GM21367 (cell line): ENCODE measurements around the gene SMAD1.
"Not testable (repeated sequence)": the region's sequence is repeated elsewhere in the genome, so short reads cannot be mapped to it uniquely, and the experiment has no call there.

Source experiments
- ATAC-seq: cut with Tn5 transposase; IDR thresholded peaks from one replicate; pipeline ENCODE4 v1.9.1; 2021; ENCODE audit not compliant: unreplicated experiment

SMAD1 gene

GRCh38 chr4:145554691-145555090, 73.0 kb downstream of the SMAD1 start:
- no peak for ATAC-seq

GRCh38 chr4:145557720-145558119, 76.1 kb downstream of the SMAD1 start:
- peak; percentile 82 for ATAC-seq

- no peak for ATAC-seq
Observed at GRCh38 chr4:145563293-145563985, 81.8 kb downstream of the SMAD1 start.

DNA sequence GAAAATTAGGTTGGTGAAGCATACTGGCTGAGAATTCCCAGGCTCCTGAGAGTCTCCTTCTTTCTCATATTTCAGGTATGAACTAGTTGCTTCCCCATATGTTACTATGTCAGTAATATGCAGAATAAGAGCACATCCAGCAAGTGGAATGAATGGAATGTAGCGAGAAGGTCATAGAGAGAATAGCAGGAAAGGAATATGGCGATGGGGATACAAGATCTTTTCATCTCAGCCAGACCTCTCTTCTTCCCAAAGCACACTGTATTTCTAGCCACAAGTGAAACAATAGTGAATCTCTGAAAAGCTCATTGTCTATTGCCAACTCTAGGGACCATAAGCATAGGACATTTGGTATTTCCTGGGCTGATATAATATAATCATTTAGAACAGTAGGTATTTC, 82.9 kb downstream of the SMAD1 start:
- ATAC-seq = no peak

- ATAC-seq = no peak
Observed at GRCh38 chr4:145565328-145565727, 83.7 kb downstream of the SMAD1 start.

- ATAC-seq = no peak
Observed at GRCh38 chr4:145566086-145566708, 84.5 kb downstream of the SMAD1 start.

DNA sequence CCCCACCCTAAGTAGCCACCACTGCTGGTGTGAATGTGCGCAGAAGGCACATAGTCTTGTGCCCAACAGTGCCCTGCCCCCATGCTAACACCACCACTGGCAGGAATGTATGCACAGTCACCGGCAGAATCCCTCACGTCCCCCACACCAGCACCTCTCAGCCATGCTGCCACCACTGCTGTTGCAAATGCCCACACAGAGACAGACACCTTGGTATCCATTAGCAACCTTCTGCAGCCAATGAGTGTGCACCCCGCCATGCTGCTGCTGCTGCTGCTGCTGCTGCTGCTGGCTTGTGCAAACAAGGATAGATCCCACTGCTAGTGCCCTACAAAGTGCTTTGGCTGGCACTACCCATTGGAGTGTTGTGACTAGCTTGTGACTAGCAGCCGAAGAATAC, 85.1 kb downstream of the SMAD1 start:
- ATAC-seq = no peak

- no peak for ATAC-seq
Observed at GRCh38 chr4:145567516-145567915, 85.9 kb downstream of the SMAD1 start.

- not testable (repeated sequence) for ATAC-seq
Observed at GRCh38 chr4:145574546-145574945, 92.9 kb downstream of the SMAD1 start.

GRCh38 chr4:145580906-145581305, 99.3 kb downstream of the SMAD1 start:
- ATAC-seq = no peak

- no peak for ATAC-seq
Observed at GRCh38 chr4:145583191-145584055, 101.8 kb downstream of the SMAD1 start.

DNA sequence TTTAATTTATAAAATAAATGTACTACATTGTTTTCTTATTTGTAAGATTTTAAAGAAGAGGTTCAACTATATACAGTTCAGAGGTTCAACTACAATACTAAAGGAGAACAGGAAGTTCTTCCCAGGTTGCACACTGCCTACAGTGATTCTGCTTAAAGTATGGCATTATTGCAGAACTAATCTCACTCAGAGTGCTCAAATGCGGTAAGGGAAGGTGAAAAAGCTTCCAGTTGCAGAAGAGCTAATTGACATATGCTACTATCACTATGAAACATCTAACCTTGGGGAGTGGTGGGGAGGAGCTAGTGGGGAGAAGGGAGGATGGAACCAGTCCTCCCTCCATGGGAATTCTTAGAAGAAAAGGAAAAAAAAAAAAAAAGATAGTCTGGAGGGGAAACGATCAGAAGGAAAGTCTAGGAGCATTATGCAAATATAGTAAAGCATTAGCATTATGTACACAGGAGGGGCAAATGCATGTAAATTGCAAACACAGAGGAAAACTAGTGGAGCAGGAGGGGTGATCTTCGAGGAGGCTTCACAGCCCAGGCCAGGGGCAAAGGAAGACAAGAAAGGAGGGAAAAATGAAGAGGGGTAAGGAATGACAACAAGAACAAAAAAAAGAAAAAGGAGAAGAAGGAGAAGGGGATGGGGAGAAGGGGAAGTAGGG, 105.6 kb downstream of the SMAD1 start:
- ATAC-seq = no peak

- ATAC-seq = not testable (repeated sequence)
Observed at GRCh38 chr4:145589381-145589780, 107.7 kb downstream of the SMAD1 start.

DNA sequence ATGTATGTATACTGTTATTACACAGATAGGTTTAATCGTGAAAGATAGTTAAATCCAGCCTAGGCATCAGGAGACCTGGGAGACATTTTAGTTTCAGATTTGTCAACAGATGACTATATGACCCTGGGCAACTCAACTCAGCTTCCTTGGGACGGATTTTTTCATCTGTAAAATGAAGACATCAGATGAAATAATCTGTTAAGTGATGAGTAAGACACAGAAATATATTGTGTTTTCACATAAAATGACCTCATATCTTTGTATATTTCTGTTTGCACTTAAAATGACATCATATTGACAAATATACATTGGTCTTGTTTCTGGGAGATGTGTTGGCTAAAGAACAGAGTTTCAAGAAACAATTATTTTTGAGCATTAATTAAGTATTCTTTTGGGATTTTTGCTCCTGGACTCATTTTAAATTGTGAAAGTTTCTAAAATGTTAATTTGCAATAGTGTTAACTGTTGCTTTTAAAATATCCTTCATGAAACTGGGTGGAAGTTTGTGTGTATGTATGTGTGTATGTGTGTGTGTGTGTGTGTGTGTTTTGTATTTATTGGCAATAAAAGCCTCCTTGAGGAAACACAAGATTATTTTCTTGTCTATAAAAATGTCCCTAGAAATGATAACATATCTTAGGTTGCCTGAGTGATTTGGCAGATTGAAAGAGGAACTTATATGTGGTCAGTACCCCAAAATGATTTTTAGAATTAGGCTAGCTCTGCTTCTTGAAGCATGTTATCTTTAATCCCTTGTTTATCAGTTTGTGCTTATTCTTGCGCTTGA, 108.5 kb downstream of the SMAD1 start:
- no peak for ATAC-seq

DNA sequence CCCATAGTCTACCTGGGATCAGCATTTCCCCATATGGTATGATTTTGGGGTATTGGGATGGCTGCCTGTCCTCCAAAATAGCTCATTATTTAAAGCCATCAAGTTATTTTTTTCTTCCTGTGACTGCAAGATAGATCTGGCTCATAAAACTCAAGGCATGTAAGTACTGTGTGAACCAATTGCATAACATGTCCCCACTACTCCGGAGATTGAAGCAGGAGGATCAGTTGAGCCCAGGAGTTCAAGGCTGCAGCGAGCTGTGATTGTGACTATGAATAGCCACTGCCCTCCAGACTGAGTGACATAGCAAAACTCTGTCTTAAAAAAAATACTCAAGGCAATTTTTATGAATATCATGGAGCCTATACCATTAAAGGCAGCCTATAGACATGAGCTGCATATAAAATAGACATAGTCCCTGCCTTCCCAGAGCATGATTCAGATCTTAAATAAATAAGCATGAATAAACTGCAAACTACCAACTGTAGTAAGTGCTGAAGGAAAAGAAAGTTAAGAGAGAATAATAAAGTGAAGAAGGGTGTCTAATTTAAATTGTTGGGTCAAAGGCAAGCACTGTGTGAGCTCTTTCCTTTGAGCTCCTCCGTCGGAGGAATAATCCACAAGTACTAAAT, 120.6 kb downstream of the SMAD1 start:
- no peak for ATAC-seq

- ATAC-seq = no peak
Observed at GRCh38 chr4:145605941-145606340, 124.3 kb downstream of the SMAD1 start.
